AG09309 (cell line): ENCODE measurements around the gene RXRA.

ENCODE experiments used
- DNase-seq: peaks from one replicate; pipeline ENCODE4 v3.0.0-alpha.2; 2010; ENCODE audit warnings: low read depth
- H3K4me3 ChIP-seq: 2 replicates; pipeline ENCODE4 v1.5.1; 2011; ENCODE audit warnings: mild to moderate bottlenecking, low read depth, low read length, moderate library complexity; ENCODE audit not compliant: control insufficient read depth
- TF ChIP-seq, protein P1 (sequence below): IDR thresholded peaks from 2 replicates; pipeline ENCODE4 v1.5.1; 2011; ENCODE audit warnings: mild to moderate bottlenecking, low read depth, low read length, inconsistent platforms; ENCODE audit not compliant: insufficient read depth, control insufficient read depth; ENCODE audit errors: missing control alignments

Gene RXRA

DNA sequence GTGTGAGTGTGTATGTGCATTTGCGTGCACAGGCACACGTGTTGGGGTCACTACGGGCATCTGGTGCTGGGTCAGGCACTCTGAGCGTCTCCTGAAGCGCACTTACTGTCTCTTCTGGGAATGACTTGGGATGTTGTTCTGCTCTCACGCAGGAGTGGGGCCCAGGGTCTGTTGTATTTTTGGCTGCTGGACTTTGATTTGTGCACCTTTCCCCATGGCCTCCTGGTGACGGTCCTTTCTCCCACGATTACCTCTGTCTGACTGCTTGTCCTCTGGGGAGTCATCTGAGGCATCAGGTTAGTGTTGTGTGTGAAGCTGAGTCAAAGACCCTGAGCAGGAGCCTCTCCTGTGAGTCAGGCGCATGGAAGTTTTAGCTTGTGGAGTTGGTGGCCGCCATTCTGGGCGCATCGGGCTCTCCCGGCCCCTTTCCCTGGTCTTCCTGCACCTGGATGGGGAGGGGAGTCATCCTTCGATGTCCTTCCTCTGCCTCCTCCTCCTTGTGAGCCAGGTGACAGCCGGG, 62.1 kb downstream of the RXRA start:
- H3K4me3 ChIP-seq, result no peak overlapping the region
- no peak for DNase-seq
- TF ChIP-seq, protein P1, sequence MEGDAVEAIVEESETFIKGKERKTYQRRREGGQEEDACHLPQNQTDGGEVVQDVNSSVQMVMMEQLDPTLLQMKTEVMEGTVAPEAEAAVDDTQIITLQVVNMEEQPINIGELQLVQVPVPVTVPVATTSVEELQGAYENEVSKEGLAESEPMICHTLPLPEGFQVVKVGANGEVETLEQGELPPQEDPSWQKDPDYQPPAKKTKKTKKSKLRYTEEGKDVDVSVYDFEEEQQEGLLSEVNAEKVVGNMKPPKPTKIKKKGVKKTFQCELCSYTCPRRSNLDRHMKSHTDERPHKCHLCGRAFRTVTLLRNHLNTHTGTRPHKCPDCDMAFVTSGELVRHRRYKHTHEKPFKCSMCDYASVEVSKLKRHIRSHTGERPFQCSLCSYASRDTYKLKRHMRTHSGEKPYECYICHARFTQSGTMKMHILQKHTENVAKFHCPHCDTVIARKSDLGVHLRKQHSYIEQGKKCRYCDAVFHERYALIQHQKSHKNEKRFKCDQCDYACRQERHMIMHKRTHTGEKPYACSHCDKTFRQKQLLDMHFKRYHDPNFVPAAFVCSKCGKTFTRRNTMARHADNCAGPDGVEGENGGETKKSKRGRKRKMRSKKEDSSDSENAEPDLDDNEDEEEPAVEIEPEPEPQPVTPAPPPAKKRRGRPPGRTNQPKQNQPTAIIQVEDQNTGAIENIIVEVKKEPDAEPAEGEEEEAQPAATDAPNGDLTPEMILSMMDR, result no peak

DNA sequence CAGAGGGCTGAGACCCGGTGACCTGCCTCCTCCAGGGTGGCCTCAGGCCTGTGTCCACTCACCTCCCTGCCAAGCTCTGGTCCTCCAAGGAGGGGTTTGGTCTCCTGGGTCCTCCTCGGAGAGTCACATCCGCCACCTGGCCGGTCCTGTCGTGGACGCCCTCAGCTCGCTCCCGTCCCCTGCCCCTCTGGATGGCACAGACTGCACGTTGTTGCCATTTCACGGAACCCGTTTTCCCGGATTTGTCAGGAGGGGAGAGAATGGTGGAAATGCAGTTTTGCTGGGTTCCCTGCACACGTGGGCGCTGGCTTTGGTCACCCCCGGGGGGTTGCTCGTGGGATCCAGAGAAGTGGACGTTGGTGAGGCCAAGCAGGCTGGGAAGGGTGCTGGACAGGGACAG, 62.7 kb downstream of the RXRA start:
- no peak for DNase-seq
- H3K4me3 ChIP-seq, result no peak overlapping the region
- TF ChIP-seq, protein P1, result no peak

DNA sequence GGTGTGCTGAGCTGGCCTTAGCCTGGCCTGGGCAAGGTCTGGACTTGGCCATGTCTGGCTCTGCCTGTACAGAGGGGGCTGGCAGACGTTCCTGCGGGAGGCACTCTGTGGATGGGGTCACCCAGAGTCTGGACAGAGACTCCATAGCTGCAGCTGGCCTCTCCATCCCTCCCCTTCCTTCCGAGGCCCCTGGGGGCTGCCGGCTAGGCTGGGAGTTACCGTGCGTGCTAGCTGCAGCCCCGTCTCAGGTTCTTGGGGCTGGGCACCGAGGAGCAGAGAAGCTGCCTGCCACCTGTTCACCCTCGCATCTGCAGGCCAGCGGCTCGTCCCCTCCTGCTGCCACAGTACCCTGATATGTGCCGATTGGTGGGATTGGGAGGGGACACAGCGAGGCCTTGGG, 63.4 kb downstream of the RXRA start:
- TF ChIP-seq, protein P1, result no peak
- no peak overlapping the region for H3K4me3 ChIP-seq
- no peak for DNase-seq

DNA sequence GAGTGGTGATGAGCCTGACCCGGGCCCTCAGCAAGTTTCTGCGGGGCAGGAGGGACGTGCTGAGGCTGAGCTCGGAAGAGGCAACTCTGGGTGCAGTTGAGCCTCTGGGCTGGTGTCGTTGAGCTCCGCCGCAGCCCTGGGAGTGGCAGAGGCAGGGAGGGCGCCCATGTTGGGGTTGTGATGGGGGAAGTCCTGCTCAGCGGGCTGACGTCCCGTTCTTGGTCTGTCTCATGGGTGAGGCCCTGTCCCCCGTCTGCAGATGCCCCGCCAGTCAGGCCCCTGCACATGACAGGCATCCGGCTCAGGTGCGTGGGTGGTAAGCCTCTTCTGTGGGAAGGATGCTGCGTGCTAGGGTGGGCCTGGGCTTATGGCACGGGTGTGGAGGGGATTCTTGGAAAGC, 64.3 kb downstream of the RXRA start:
- no peak for DNase-seq
- no peak overlapping the region for H3K4me3 ChIP-seq
- TF ChIP-seq, protein P1, result no peak

DNA sequence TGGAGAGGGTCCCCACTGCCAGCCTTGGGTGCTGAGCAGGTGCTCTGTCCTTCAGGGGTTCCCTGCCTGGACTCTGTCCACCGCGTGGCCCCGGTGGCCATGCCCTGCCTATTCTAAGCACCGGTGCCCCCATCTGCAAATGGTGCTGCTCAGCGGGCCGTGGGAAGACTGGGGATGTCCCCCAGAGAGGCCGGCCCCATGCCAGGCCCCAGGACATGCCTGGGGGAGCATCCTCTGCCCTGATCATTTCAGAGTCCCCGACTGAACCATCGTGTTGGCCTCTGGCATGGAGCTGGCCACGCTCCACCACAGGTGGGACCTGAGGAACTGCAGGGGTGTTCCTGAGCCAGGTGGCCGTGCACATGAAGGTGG, 64.7 kb downstream of the RXRA start:
- no peak overlapping the region for H3K4me3 ChIP-seq
- no peak for DNase-seq
- TF ChIP-seq, protein P1, result no peak

DNA sequence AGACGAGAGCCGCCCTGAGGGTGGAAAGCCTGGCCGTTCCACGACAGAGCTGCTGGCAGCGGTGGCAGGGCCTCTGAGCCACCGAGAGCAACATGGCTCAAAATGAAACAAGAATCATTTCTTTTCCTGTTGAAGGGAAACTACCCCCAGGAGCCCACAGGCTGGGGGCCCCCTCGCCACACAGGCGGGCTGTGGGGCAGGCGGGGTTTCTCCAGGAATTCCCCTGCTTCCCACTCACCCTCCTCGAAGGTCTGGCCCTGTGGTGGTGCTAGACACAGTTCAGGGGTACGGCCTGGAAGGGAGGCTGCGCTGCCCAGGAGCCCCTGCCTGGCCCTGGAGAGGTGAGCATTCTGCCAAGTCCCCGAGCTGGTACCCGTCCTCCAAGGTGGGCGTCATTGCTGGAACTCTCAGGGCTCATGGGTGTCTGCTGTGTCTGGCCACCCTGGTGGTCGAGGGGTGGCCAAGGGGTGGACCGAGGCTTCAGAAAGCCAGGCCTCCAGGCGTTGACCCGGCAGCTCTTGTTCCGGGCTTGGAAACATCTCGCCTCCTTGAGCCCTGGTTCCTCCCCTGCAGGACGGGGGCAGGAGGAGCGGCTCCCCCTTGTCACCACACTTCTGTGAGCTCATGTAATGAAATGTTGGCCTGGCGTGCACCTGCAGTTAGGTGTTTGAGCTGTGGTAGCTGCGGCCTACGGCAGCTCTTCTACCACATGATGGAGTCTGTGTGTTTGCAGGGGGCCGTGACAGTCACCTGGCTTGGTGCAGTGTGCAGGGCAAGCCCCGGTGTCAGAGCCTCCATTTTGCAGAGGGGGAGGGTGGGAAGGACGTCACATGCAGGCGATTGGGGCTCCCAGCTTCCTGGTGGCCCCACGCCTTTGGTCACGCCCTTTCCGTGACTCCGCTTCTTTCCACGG, 65.3 kb downstream of the RXRA start:
- DNase-seq, result no peak
- TF ChIP-seq, protein P1, result no peak
- no peak overlapping the region for H3K4me3 ChIP-seq
